Ovary (tissue), 9 donors: ENCODE results near the gene TTLL9. TPM values are rescaled to one million over a fixed set of nuclear protein-coding genes. Genes with fewer than 3 reads are reported as not detected.
"Not testable (repeated sequence)": the region's sequence is repeated elsewhere in the genome, so short reads cannot be mapped to it uniquely, and the experiment has no call there.

Experiments
- DNase-seq, 5 donors: peaks; one replicate each; pipeline ENCODE4 v3.0.0-alpha.2; 2019 to 2020
- H3K27ac ChIP-seq, 2 donors: fragments of 200-600 bp; one replicate each; pipeline versions ENCODE4 v1.5.1 to v1.8.0; 2019 to 2022
- H3K27me3 ChIP-seq: fragments of 200-600 bp; one replicate; pipeline ENCODE4 v1.8.0; 2022
- H3K36me3 ChIP-seq: fragments of 200-600 bp; sonication (generic); one replicate; pipeline ENCODE4 v1.5.1; 2019
- H3K4me1 ChIP-seq: one replicate; pipeline ENCODE4 v1.8.1; 2013; ENCODE audit warnings: mild to moderate bottlenecking, moderate library complexity; ENCODE audit not compliant: insufficient read depth
- H3K4me3 ChIP-seq: fragments of 200-600 bp; sonication (generic); one replicate; pipeline ENCODE4 v1.5.1; 2017
- H3K9me3 ChIP-seq, 2 donors: fragments of 200-600 bp in 1 of 2; sonication (generic) in 1 of 2; one replicate each; pipeline versions ENCODE4 v1.5.1 to v1.8.1; 2013 to 2019; ENCODE audit warnings: mild to moderate bottlenecking in 1 of 2, moderate library complexity in 1 of 2
- EP300 ChIP-seq: sonication (generic); formaldehyde crosslinking; IDR thresholded peaks from one replicate; pipeline ENCODE4 v1.6.1; 2017; ENCODE audit warnings: antibody characterized with exemption
- POLR2A ChIP-seq: fragments of 450-650 bp; IDR thresholded peaks from one replicate; pipeline ENCODE4 v1.6.1; 2017; ENCODE audit warnings: antibody characterized with exemption, mild to moderate bottlenecking, moderate library complexity
- WGBS, 3 donors: extraction: QIAGEN DNeasy Blood & Tissue Kit in 1 of 3; methylation state at CpG; one replicate each; pipeline versions ENCODE4 v1.1.5 to v1.1.7; 2013 to 2017; 5-methylcytosine and 5-hydroxymethylcytosine counted together
- intact Hi-C, 4 donors: fragments of 100-400 bp; cut with DNase I; formaldehyde crosslinking; loops; one replicate each; pipeline versions ENCODE4 v1.11.0 to v1.15.1; 2022 to 2023
- polyA plus RNA-seq, 2 donors: library from polyadenylated mRNA; stranded (reverse); fragments of 200-250 nt in 1 of 2; fragments of 350-450 nt in 1 of 2; fragmentation: Illumina TruSeq in 1 of 2; extraction: RNeasy Lipid Tissue Mini Kit (QIAGEN cat#74804) in 1 of 2; gene quantifications; one replicate each; pipeline ENCODE4 v1.2.3, GENCODE V29; 2013 to 2014
- total RNA-seq, 7 donors: library from RNA; depleted of rRNA in 2 of 7; stranded (reverse); fragments of >200 nt in 2 of 7; fragmentation: NEBNext Ultra II Directional in 3 of 7; extraction: Animal tissue kit (Norgen Biotek cat#: 25700) in 3 of 7; gene quantifications; one replicate each; pipeline versions ENCODE4 v1.1.0 to v1.2.4, GENCODE V29; 2016 to 2023
- TF ChIP-seq, protein P1 (sequence below), 3 donors: fragments of 450-650 bp in 2 of 3; fragments of 200-600 bp in 1 of 3; IDR thresholded peaks; one replicate each; pipeline versions ENCODE4 v1.5.1 to v1.8.0; 2016 to 2022; ENCODE audit warnings: antibody characterized with exemption in 3 of 3, mild to moderate bottlenecking in 1 of 3
- donor health status: DM: no; HTN: no; CAD: no; lungs with moderate emphysema.
- donor health status: DM: no; HTN: no; CAD: no.
- donor health status: Bipolar disorder and iron deficiency.
- donor health status: DM: yes; HTN: yes; CAD: no.
- donor health status: DM: no; HTN: no; CAD: no.
- donor health status: DM: yes; HTN: yes; CAD: no.

TTLL9 gene
- total and polyA plus RNA-seq, 9 donors, result 0.24 to 10.6 (median 0.40) TPM

DNA sequence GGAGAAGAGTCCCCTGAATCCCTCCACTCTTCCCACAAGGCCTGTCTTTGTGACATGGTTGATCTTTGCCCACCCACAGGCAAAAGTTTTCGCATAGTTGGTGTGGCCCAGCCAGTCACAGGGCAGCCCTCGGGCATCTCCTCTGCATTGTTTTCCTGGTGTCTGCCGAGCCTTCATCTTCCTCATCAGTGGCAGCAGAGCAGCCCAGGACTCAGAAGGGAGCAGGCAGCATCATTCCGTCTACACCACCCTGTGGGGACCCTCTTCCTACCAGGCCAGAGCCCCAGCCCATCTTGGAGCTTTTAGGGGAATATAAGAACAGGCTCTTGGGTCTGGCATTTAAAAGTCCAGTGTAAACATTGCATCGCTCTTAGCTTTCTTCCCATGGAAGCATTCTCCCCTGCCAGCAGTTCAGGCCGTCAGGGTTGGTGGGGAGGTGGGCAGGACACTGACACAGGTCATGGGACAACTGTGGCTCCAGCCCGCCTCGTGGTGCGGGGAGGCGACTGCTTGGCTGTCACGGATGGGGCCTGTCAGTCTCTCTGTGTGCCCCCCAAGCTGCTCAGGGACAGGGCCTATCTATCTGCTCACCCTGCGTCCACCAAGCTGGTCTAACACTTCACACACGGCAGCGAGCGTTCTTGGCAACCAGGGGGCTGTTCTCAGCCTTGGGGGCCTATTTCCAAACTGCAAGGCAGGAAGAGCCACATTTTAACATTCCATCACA lies 43.2 kb downstream of the TTLL9 start:
- Histone ChIP-seq H3K4me1 (no peaks in the 10 kb centered on the region), H3K27me3 (no peaks in the 10 kb centered on the region), H3K4me3 (no peak overlapping the region), H3K36me3 (no peaks in the 10 kb centered on the region), H3K27ac (no peak overlapping the region), H3K9me3 (no peaks in the 10 kb centered on the region)
- intact Hi-C loops, result no loop called here
- 62 to 67% (median 62%) methylated on average over 15 of the region's 15 CpGs for WGBS, 3 donors
- TF ChIP-seq EP300 (no peak), POLR2A (no peak)
- TF ChIP-seq, protein P1, sequence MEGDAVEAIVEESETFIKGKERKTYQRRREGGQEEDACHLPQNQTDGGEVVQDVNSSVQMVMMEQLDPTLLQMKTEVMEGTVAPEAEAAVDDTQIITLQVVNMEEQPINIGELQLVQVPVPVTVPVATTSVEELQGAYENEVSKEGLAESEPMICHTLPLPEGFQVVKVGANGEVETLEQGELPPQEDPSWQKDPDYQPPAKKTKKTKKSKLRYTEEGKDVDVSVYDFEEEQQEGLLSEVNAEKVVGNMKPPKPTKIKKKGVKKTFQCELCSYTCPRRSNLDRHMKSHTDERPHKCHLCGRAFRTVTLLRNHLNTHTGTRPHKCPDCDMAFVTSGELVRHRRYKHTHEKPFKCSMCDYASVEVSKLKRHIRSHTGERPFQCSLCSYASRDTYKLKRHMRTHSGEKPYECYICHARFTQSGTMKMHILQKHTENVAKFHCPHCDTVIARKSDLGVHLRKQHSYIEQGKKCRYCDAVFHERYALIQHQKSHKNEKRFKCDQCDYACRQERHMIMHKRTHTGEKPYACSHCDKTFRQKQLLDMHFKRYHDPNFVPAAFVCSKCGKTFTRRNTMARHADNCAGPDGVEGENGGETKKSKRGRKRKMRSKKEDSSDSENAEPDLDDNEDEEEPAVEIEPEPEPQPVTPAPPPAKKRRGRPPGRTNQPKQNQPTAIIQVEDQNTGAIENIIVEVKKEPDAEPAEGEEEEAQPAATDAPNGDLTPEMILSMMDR (IDR thresholded peaks at IDR 0.05), result no peak
- no peak for DNase-seq

DNA sequence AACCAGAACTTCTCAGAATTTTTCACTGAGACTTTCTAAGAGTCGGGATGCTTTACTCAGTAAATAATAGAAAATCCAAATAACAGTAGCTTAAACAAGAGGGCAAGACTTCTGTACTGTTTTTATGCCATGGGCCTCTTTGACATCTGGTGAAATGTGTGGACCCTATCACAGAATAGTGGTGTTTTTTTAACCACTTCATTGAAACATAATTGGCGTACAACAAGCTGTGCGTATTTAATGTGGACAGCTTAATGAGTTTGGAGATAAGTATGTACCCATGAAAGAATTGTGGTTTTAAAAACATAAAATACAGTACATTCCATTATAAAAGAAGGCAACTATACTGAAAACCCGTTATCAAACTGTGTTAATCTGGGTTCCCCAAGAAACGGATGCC lies 43.7 kb downstream of the TTLL9 start:
- intact Hi-C loops, result no loop called here
- 39 to 42% (median 41%) methylated on average over 5 of the region's 5 CpGs for WGBS, 3 donors
- H3K27me3 ChIP-seq, result no peaks in the 10 kb centered on the region

DNA sequence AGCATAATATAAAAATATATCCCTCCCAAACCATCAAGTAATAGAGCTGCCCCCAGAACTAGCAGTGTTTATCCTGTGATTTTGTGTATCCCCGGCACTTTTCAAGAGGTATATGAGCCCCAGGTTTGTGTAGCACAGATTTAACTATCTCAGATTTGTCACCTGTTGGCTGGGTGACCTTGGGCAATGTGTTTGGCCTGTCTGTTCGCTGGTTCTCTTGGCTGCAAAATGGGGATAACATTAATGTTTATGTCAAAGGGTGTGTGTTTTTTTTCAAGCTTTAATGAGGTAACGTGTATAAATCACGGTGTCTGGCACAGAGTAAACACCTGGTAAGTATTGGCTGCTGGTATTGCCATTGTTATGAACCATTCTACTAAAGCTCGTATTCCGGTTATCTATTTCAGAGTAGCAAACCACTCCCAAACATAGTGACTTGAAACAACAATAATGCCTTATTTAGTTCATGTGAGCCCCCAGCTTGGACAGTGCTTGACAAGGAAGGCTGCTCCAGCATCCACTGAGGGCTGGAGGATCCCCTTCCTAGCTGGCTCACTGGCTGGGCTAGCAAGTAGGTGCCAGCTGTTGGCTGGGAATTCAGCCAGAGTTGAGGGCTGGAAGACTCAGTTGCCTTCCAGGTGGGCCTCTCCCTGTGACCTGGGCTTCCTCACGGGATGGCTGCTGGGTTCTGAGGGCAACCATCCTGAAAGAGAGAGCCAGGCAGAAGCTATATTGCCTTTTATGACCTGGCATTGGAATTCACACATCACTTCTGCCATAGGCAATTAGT lies 45.3 kb downstream of the TTLL9 start:
- WGBS, 3 donors, result 61 to 64% (median 63%) methylated on average over 7 of the region's 7 CpGs
- no peak overlapping the region for H3K4me3 ChIP-seq
- TF ChIP-seq EP300 (no peak), POLR2A (no peak)
- TF ChIP-seq, protein P1 (IDR thresholded peaks at IDR 0.05), result no peak
- H3K27me3 ChIP-seq, result no peaks in the 10 kb centered on the region
- H3K27ac ChIP-seq, result no peak overlapping the region
- intact Hi-C loops, result no loop called here
- DNase-seq, result no peak
- H3K9me3 ChIP-seq, result no peaks in the 10 kb centered on the region
- H3K36me3 ChIP-seq, result no peaks in the 10 kb centered on the region
- no peaks in the 10 kb centered on the region for H3K4me1 ChIP-seq

More for the DNA sequence above, 43.7 kb downstream of the TTLL9 start:
- no peak overlapping the region for H3K4me3 ChIP-seq
- DNase-seq, result no peak
- no peaks in the 10 kb centered on the region for H3K36me3 ChIP-seq
- TF ChIP-seq EP300, result no peak
- TF ChIP-seq POLR2A, result no peak
- TF ChIP-seq, protein P1 (IDR thresholded peaks at IDR 0.05), result no peak
- H3K4me1 ChIP-seq, result no peaks in the 10 kb centered on the region
- no peaks in the 10 kb centered on the region for H3K9me3 ChIP-seq
- H3K27ac ChIP-seq, result no peak overlapping the region

DNA sequence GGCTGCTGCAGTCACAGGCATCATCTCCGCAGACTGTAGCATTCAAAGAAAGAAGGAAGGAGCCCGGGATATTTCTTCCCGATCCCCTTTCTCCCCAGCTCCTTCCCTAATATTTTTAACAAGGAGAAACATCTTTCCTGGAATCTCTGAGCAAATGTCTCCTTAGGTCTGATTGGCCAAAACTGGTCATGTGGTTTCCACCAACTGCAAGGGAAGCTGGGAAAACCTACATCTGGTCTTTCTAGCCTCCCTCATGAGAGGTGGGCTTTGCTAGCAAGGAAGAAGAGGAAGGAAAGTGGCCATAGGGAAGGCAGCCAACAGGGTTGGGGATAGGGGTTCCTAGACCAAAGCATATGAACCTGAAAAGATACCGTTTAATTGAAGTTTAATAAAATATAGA lies 46.3 kb downstream of the TTLL9 start:
- no peak overlapping the region for H3K27ac ChIP-seq
- no peak for TF ChIP-seq EP300
- TF ChIP-seq POLR2A, result no peak
- TF ChIP-seq, protein P1 (IDR thresholded peaks at IDR 0.05), result no peak
- no peaks in the 10 kb centered on the region for H3K4me1 ChIP-seq
- DNase-seq, result no peak
- WGBS, 3 donors, result 88 to 96% (median 95%) methylated on average over 4 of the region's 4 CpGs
- no peak overlapping the region for H3K4me3 ChIP-seq
- intact Hi-C loops, result no loop called here
- H3K36me3 ChIP-seq, result no peaks in the 10 kb centered on the region
- H3K9me3 ChIP-seq, result no peaks in the 10 kb centered on the region
- H3K27me3 ChIP-seq, result no peaks in the 10 kb centered on the region

DNA sequence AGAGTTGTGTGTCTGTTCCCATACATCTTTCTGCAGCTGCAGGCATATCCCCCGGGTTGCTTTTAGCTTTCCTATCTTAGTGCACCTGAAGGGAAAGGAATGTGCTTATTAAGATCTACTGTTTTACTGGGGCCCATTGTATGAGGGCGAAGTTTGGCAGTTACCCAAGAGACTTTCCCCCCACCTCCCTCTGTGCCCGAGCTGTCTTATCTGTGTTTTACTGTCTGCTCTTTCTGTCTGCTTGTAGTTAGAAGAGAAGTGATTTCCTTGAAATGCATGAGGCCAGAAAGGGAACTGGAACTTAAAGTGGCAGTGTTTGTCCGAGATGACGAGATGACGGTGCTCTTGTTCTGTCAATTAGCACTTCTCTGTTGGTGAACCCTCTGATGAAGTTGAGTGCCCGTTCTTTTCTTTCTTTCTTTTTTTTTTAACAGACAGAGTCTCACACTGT lies 47.6 kb downstream of the TTLL9 start:
- H3K27me3 ChIP-seq, H3K4me1 ChIP-seq, H3K4me3 ChIP-seq, H3K36me3 ChIP-seq, DNase-seq, H3K27ac ChIP-seq, intact Hi-C loops, H3K9me3 ChIP-seq: not testable (repeated sequence)
- 6 to 13% (median 6%) methylated on average over 7 of the region's 7 CpGs for WGBS, 3 donors
